SK-N-MC (cell line): ENCODE results near the gene TEPSIN.
A peak's percentile ranks its signal among the peaks of the same experiment; 100 is the strongest.

Experiments used
- DNase-seq: peaks from one replicate; pipeline ENCODE4 v3.0.0-alpha.2; 2011; ENCODE audit warnings: low read depth, low spot score
- H3K27ac ChIP-seq: fragments of 200-600 bp; sonication (generic); 2 replicates; pipeline ENCODE4 v1.5.1; 2016; ENCODE audit warnings: mixed run types
- H3K36me3 ChIP-seq: fragments of 200-600 bp; sonication (generic); 2 replicates; pipeline ENCODE4 v1.6.1; 2017; ENCODE audit warnings: antibody characterized with exemption, low read length, mixed read lengths; ENCODE audit not compliant: insufficient read depth
- H3K4me3 ChIP-seq: fragments of 200-600 bp; sonication (generic); 2 replicates; pipeline ENCODE4 v1.5.1; 2016
- H3K9ac ChIP-seq: fragments of 200-600 bp; sonication (generic); 2 replicates; pipeline ENCODE4 v1.8.0; 2017; ENCODE audit warnings: mixed run types, mixed read lengths; ENCODE audit not compliant: insufficient read length
- H3K9me3 ChIP-seq: fragments of 200-600 bp; sonication (generic); 2 replicates; pipeline ENCODE4 v1.6.1; 2017; ENCODE audit warnings: low read depth, mild to moderate bottlenecking, antibody characterized with exemption, low read length, moderate library complexity, mixed read lengths
- EZH2 ChIP-seq: fragments of 200-600 bp; sonication (generic); IDR thresholded peaks from one replicate; pipeline ENCODE4 v1.6.1; 2017; ENCODE audit warnings: antibody characterized with exemption
- FOXP2 ChIP-seq: optimal IDR thresholded peaks from 2 replicates; pipeline ENCODE3; 2011; ENCODE audit warnings: mild to moderate bottlenecking, moderate library complexity; ENCODE audit not compliant: insufficient read depth; ENCODE audit errors: extremely low read length, control extremely low read depth
- POLR2AphosphoS5 ChIP-seq: IDR thresholded peaks from 2 replicates; pipeline ENCODE4 v1.6.1; 2012; ENCODE audit warnings: mild to moderate bottlenecking, low read depth, low read length, borderline replicate concordance

Gene TEPSIN

GRCh38 chr17:81238815-81239713 is at the start of gene TEPSIN, which contains the start of gene NDUFAF8:
Gene TEPSIN, minus strand, starts transcription at chr17:81239055. Its CDS starts 22 bp downstream, at chr17:81239033.
Gene NDUFAF8, plus strand, starts transcription at chr17:81239318. Its CDS starts 46 bp downstream, at chr17:81239364.
- H3K27ac ChIP-seq, result peak within 1 kb of the TSS; percentile 33; the same call in 1 of the 2 replicates
- no peaks in the 10 kb centered on the region for H3K9me3 ChIP-seq
- DNase-seq, result peak; percentile 98
- TF ChIP-seq EZH2 (no peak), POLR2AphosphoS5 (peak; percentile 67)
- H3K9ac ChIP-seq, result peak within 1 kb of the TSS; percentile 88
- peak within 1 kb of the TSS; percentile 96 for H3K4me3 ChIP-seq
- H3K36me3 ChIP-seq, result peaks cover 4% of the 10 kb centered on the region

DNA sequence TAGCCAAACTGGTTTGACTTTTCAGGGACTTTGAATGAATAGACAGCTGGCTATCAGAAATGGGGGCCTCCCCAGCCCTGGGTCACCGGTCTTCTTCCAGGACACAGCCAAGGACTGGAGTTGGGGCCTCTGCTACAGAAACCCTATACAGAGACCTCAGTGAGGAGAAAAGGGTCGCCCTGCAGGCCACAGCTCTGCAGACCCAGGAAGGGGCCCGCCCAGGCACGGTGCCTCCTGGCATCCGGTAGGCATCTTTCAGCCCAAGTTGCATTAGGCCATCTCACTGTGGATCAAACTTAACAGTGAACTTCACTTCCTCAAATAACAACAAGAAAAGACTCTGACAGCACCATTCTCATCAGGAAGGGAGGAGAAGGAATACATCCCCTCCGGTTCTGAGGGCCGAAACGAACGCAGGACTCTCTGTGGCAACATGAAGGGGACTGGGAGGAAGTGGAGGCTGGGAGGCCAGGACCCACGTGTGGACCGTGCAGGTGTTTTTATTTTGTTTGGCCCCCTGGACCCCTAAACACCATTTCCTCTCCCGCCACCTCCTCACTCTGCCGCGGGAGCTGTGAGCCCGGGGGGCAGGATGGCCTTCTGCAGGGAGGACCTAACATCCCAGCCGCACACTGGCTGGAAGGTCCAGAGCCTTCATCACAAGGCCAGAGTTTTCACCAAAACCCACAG is 49.0 kb upstream of the TEPSIN start:
- no peak for DNase-seq
- Histone ChIP-seq H3K27ac (no peak overlapping the region), H3K9me3 (no peaks in the 10 kb centered on the region), H3K36me3 (peaks cover 9% of the 10 kb centered on the region; the same call in 1 of the 2 replicates), H3K9ac (no peak overlapping the region), H3K4me3 (no peak overlapping the region)
- TF ChIP-seq POLR2AphosphoS5 (no peak), EZH2 (no peak), FOXP2 (no peak)

DNA sequence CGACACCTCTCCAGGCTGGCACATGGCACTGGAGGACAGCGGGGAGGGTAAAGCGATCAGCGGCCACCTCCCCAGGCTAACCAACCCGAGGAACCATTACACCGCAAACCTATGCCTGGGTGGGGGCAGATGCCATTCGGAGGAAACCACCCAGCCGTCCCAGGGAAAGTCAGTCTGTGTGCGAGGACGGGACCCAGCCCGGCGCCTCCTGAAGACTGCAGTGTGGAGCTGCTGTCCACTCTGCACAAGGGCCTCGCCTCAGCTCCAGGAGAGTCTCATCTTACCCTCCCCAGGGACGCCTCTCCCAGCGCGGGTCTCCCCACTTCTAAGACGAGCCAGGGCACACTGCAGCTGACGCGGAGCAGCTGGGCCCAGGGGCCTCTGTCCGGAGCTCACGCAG is 48.3 kb upstream of the TEPSIN start:
- no peak for TF ChIP-seq EZH2
- TF ChIP-seq POLR2AphosphoS5, result no peak
- no peak for TF ChIP-seq FOXP2
- Histone ChIP-seq H3K27ac (no peak overlapping the region), H3K4me3 (no peak overlapping the region), H3K9ac (no peak overlapping the region), H3K9me3 (no peaks in the 10 kb centered on the region), H3K36me3 (peaks cover 9% of the 10 kb centered on the region; the same call in 1 of the 2 replicates)
- DNase-seq, result no peak

- no peak for DNase-seq
- TF ChIP-seq EZH2 (no peak), POLR2AphosphoS5 (no peak), FOXP2 (no peak)
- Histone ChIP-seq H3K36me3 (peaks cover 12% of the 10 kb centered on the region; the same call in 1 of the 2 replicates), H3K9ac (no peak overlapping the region), H3K27ac (no peak overlapping the region), H3K9me3 (no peaks in the 10 kb centered on the region), H3K4me3 (no peak overlapping the region)
Measured at GRCh38 chr17:81286491-81287145, 47.8 kb upstream of the TEPSIN start.

- Histone ChIP-seq H3K9me3 (no peaks in the 10 kb centered on the region), H3K27ac (peak overlapping the region; percentile 60), H3K36me3 (peaks cover 12% of the 10 kb centered on the region; the same call in 1 of the 2 replicates), H3K9ac (peak overlapping the region; percentile 11), H3K4me3 (no peak overlapping the region)
- TF ChIP-seq FOXP2 (no peak), EZH2 (no peak), POLR2AphosphoS5 (no peak)
- DNase-seq, result no peak
Measured at GRCh38 chr17:81285894-81286293, 47.0 kb upstream of the TEPSIN start.

DNA sequence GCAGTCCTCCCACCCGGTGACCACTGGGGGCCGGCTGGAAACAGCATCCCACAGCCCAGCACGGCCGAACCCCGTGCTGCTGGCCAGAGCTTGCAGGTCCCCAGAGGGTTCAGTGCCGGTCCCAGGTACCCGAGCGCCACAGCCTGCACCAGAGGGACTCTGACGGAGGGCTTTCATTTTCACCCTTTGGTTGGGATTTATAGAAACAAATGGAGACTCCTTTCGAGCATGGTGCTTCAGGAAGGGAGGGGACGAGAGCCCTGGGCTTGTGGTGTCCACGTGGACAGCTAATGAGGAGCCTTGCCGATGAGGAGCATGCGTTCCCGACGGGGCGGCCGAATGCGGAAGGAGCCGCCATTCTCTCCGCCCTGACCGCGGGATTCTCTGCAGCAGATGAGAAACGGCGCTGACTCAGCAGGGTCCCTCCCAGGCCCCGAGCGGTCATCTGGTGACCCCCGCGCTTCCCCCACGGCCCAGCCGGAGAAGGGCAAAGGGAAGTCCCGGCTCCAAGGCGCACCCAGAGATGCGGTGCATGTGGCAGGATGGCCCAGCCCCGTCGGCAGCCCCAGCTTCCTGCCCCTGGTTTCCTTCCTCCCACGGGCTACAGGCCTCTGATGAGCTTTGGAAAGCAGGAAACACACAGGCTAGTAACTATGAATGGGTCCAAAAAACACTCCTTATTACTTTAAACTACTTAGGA is 46.5 kb upstream of the TEPSIN start:
- TF ChIP-seq FOXP2 (no peak), POLR2AphosphoS5 (no peak), EZH2 (no peak)
- Histone ChIP-seq H3K36me3 (peaks cover 12% of the 10 kb centered on the region; the same call in 1 of the 2 replicates), H3K9ac (no peak overlapping the region), H3K27ac (peak overlapping the region; percentile 60), H3K4me3 (no peak overlapping the region), H3K9me3 (no peaks in the 10 kb centered on the region)
- DNase-seq, result no peak

- H3K9me3 ChIP-seq, result no peaks in the 10 kb centered on the region
- no peak overlapping the region for H3K27ac ChIP-seq
- H3K4me3 ChIP-seq, result no peak overlapping the region
- no peak for TF ChIP-seq POLR2AphosphoS5
- no peak for TF ChIP-seq EZH2
- TF ChIP-seq FOXP2, result no peak
- DNase-seq, result no peak
- no peak overlapping the region for H3K9ac ChIP-seq
- H3K36me3 ChIP-seq, result peaks cover 3% of the 10 kb centered on the region; the same call in 1 of the 2 replicates
Measured at GRCh38 chr17:81282876-81283275, 44.0 kb upstream of the TEPSIN start.
